ENCODE measurements around the gene SFRP5. TPM values are rescaled to one million over a fixed set of nuclear protein-coding genes. Genes with fewer than 3 reads are reported as not detected.

SFRP5 gene
- total and polyA plus RNA-seq, 2 donors (not counting 1 experiment from before 2014, with no cell fraction given) = not detected

DNA sequence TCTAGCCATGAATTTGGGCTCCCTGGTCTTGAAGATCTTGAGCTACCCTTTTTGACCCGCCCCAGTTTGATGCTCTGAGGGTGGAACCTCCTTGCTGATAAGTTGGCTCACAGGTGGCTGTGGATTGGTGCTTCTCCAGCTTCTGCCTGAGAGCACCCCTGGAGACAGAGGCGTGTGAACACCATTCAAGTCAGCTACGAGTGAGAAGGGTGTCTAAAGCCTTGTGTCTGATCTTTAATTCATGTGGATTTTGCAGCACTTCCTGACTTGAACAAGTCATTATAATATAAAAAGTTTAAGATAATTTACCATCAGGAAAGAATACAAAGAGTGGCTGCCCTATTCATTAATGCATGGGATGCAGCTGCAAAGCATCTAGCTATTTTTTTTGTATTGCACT is 40.2 kb upstream of the SFRP5 start:
- ChIA-PET CTCF (no interaction called here), POLR2A (no interaction called here)
- Histone ChIP-seq H3K27me3 (replicated peaks in 1 of 4; ENCODE audit: control extremely low read depth in 1 of 4, control insufficient read depth in 3 of 4, insufficient read depth in 4 of 4, low read length in 3 of 4) (peaks cover 0 to 6% (median 0%) of the 10 kb centered on the region in 4 experiments), H3K36me3 (replicated peaks in 1 of 2; ENCODE audit: control extremely low read depth in 1 of 2, control insufficient read depth in 1 of 2, extremely low read depth in 1 of 2, insufficient read depth in 2 of 2, low read length in 1 of 2) (no peaks in the 10 kb centered on the region), H3K4me1 (ENCODE audit: control insufficient read depth in 2 of 2, insufficient read depth in 2 of 2, low read length in 2 of 2) (no peaks in the 10 kb centered on the region), H3K27ac (ENCODE audit: low read length in 2 of 2) (no peak overlapping the region), H4K20me1 (ENCODE audit: control insufficient read depth, insufficient read depth, low read length, poor library complexity, severe bottlenecking) (no peaks in the 10 kb centered on the region), H2AFZ (ENCODE audit: insufficient read depth, low read depth, low read length, poor library complexity, severe bottlenecking) (no peak overlapping the region), H3K79me2 (ENCODE audit: control insufficient read depth, insufficient read depth, low read length) (no peaks in the 10 kb centered on the region), H3K4me3 (ENCODE audit: control extremely low read depth in 1 of 5, extremely low read depth in 1 of 5, insufficient read depth in 1 of 5, low read depth in 2 of 5, low read length in 4 of 5) (no peak overlapping the region), H3K9me3 (ENCODE audit: control extremely low read depth in 1 of 3, control insufficient read depth in 2 of 3, insufficient read depth in 1 of 3, low read length in 2 of 3) (no peaks in the 10 kb centered on the region), H3K4me2 (replicated peaks; ENCODE audit: low read depth, low read length, poor library complexity, severe bottlenecking) (no peak overlapping the region), H3K9ac (ENCODE audit: low read length) (no peak overlapping the region)
- no peaks in the 10 kb centered on the region for H3K9me3 Mint-ChIP-seq (ENCODE audit: insufficient read depth)
- intact Hi-C loops (cut with micrococcal nuclease) = no loop called here
- ATAC-seq (ENCODE audit: low read depth) (no peak), DNase-seq (no peak)
- H3K27ac Mint-ChIP-seq = no peak overlapping the region
- TF ChIP-seq EZH2 (IDR thresholded peaks at IDR 0.05; ENCODE audit: borderline replicate concordance, insufficient read depth, low read depth, low read length, poor library complexity, severe bottlenecking) = no peak
- TF ChIP-seq, protein P1, sequence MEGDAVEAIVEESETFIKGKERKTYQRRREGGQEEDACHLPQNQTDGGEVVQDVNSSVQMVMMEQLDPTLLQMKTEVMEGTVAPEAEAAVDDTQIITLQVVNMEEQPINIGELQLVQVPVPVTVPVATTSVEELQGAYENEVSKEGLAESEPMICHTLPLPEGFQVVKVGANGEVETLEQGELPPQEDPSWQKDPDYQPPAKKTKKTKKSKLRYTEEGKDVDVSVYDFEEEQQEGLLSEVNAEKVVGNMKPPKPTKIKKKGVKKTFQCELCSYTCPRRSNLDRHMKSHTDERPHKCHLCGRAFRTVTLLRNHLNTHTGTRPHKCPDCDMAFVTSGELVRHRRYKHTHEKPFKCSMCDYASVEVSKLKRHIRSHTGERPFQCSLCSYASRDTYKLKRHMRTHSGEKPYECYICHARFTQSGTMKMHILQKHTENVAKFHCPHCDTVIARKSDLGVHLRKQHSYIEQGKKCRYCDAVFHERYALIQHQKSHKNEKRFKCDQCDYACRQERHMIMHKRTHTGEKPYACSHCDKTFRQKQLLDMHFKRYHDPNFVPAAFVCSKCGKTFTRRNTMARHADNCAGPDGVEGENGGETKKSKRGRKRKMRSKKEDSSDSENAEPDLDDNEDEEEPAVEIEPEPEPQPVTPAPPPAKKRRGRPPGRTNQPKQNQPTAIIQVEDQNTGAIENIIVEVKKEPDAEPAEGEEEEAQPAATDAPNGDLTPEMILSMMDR (IDR thresholded peaks at IDR 0.05) = no peak
- no peak overlapping the region for H3K4me3 Mint-ChIP-seq
- peaks cover 4% of the 10 kb centered on the region for H3K27me3 Mint-ChIP-seq
- no peaks in the 10 kb centered on the region for H3K4me1 Mint-ChIP-seq
- WGBS (ENCODE audit: insufficient coverage) = 52% methylated on average over 3 of the region's 3 CpGs

DNA sequence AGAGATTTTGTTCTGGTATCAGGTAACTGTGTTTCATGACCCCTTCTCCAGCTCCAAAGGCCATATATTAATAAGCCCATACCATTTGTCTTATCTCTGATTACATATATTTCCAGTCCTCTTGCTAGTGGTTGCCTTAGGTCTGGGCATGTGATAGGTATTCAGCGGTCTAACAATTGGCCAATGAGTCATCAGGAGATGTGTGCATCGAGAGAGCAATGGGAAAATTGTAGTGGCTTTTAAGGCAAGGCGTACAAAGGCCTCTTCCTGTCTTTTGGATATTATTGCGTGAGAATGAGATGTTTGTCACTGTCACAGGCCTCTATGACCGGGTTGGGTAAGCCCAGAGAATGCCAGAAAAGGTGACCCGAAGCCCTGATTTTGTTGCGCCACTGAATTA is 38.6 kb upstream of the SFRP5 start:
- ATAC-seq (ENCODE audit: low read depth) (no peak), DNase-seq (no peak)
- intact Hi-C loops (cut with micrococcal nuclease) = no loop called here
- Histone ChIP-seq H3K9me3 (ENCODE audit: control extremely low read depth in 1 of 3, control insufficient read depth in 2 of 3, insufficient read depth in 1 of 3, low read length in 2 of 3) (no peaks in the 10 kb centered on the region), H3K4me1 (ENCODE audit: control insufficient read depth in 2 of 2, insufficient read depth in 2 of 2, low read length in 2 of 2) (no peaks in the 10 kb centered on the region), H4K20me1 (ENCODE audit: control insufficient read depth, insufficient read depth, low read length, poor library complexity, severe bottlenecking) (no peaks in the 10 kb centered on the region), H3K79me2 (ENCODE audit: control insufficient read depth, insufficient read depth, low read length) (no peaks in the 10 kb centered on the region), H3K27me3 (replicated peaks in 1 of 4; ENCODE audit: control extremely low read depth in 1 of 4, control insufficient read depth in 3 of 4, insufficient read depth in 4 of 4, low read length in 3 of 4) (peaks cover 0 to 6% (median 0%) of the 10 kb centered on the region in 4 experiments), H3K27ac (ENCODE audit: low read length in 2 of 2) (no peak overlapping the region), H3K4me2 (replicated peaks; ENCODE audit: low read depth, low read length, poor library complexity, severe bottlenecking) (no peak overlapping the region), H3K4me3 (ENCODE audit: control extremely low read depth in 1 of 5, extremely low read depth in 1 of 5, insufficient read depth in 1 of 5, low read depth in 2 of 5, low read length in 4 of 5) (no peak overlapping the region), H3K9ac (ENCODE audit: low read length) (no peak overlapping the region), H3K36me3 (replicated peaks in 1 of 2; ENCODE audit: control extremely low read depth in 1 of 2, control insufficient read depth in 1 of 2, extremely low read depth in 1 of 2, insufficient read depth in 2 of 2, low read length in 1 of 2) (no peaks in the 10 kb centered on the region), H2AFZ (ENCODE audit: insufficient read depth, low read depth, low read length, poor library complexity, severe bottlenecking) (no peak overlapping the region)
- ChIA-PET POLR2A (no interaction called here), CTCF (no interaction called here)
- H3K4me1 Mint-ChIP-seq = no peaks in the 10 kb centered on the region
- H3K27ac Mint-ChIP-seq = no peak overlapping the region
- 62% methylated on average over 4 of the region's 7 CpGs for WGBS (ENCODE audit: insufficient coverage)
- H3K27me3 Mint-ChIP-seq = peaks cover 4% of the 10 kb centered on the region
- TF ChIP-seq EZH2 (IDR thresholded peaks at IDR 0.05; ENCODE audit: borderline replicate concordance, insufficient read depth, low read depth, low read length, poor library complexity, severe bottlenecking) = no peak
- TF ChIP-seq, protein P1 (IDR thresholded peaks at IDR 0.05) = no peak
- H3K4me3 Mint-ChIP-seq = no peak overlapping the region
- no peaks in the 10 kb centered on the region for H3K9me3 Mint-ChIP-seq (ENCODE audit: insufficient read depth)
